NB4 (cell line): ENCODE results near the gene RAB34.

Experiments used
- POLR2A ChIP-seq: IDR thresholded peaks from 2 replicates; pipeline ENCODE4 v1.6.1; 2011; ENCODE audit warnings: mild to moderate bottlenecking; ENCODE audit not compliant: insufficient read length; ENCODE audit errors: extremely low read depth
- TF ChIP-seq, protein P1 (sequence below): IDR thresholded peaks from one replicate; pipeline ENCODE4 v1.5.1; 2012; ENCODE audit warnings: low read depth, low read length

GRCh38 chr17:28729950-28730330 lies 12.3 kb upstream of the RAB34 start:
- TF ChIP-seq, protein P1, sequence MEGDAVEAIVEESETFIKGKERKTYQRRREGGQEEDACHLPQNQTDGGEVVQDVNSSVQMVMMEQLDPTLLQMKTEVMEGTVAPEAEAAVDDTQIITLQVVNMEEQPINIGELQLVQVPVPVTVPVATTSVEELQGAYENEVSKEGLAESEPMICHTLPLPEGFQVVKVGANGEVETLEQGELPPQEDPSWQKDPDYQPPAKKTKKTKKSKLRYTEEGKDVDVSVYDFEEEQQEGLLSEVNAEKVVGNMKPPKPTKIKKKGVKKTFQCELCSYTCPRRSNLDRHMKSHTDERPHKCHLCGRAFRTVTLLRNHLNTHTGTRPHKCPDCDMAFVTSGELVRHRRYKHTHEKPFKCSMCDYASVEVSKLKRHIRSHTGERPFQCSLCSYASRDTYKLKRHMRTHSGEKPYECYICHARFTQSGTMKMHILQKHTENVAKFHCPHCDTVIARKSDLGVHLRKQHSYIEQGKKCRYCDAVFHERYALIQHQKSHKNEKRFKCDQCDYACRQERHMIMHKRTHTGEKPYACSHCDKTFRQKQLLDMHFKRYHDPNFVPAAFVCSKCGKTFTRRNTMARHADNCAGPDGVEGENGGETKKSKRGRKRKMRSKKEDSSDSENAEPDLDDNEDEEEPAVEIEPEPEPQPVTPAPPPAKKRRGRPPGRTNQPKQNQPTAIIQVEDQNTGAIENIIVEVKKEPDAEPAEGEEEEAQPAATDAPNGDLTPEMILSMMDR: no peak
- no peak for TF ChIP-seq POLR2A
